Aorta (tissue), 5 donors: ENCODE data around the gene WDR35. TPM values are rescaled to one million over a fixed set of nuclear protein-coding genes. Genes with fewer than 3 reads are reported as not detected.

Experiments used
- ATAC-seq: fragments of 200-7000 bp; cut with Tn5 transposase; one replicate; pipeline ENCODE4 v1.9.1; 2022; ENCODE audit warnings: moderate library complexity; ENCODE audit not compliant: low FRiP score
- DNase-seq, 2 donors: peaks; one replicate each; pipeline ENCODE4 v3.0.0-alpha.2; 2020
- H3K27ac ChIP-seq, 2 donors: one replicate each; pipeline ENCODE4 v1.5.1; 2013; ENCODE audit warnings: low read length in 2 of 2, mild to moderate bottlenecking in 2 of 2, moderate library complexity in 2 of 2, control low read depth in 1 of 2, inconsistent platforms in 1 of 2, low read depth in 1 of 2
- H3K27me3 ChIP-seq, 2 donors: one replicate each; pipeline ENCODE4 v1.6.1; 2013; ENCODE audit warnings: control low read depth in 1 of 2, low read length in 1 of 2, mild to moderate bottlenecking in 1 of 2, moderate library complexity in 1 of 2; ENCODE audit not compliant: insufficient read depth in 2 of 2, control insufficient read depth in 1 of 2
- H3K36me3 ChIP-seq, 2 donors: one replicate each; pipeline ENCODE4 v1.6.1; 2013; ENCODE audit warnings: control low read depth in 1 of 2, low read length in 1 of 2, mild to moderate bottlenecking in 1 of 2; ENCODE audit not compliant: insufficient read depth in 2 of 2, control insufficient read depth in 1 of 2
- H3K4me1 ChIP-seq, 2 donors: one replicate each; pipeline ENCODE4 v1.6.1; 2013; ENCODE audit warnings: low read length in 2 of 2, control low read depth in 1 of 2, mild to moderate bottlenecking in 1 of 2, moderate library complexity in 1 of 2; ENCODE audit not compliant: insufficient read depth in 2 of 2, control insufficient read depth in 1 of 2
- H3K4me3 ChIP-seq, 2 donors: one replicate each; pipeline ENCODE4 v1.5.1; 2013; ENCODE audit warnings: low read length in 2 of 2, control low read depth in 1 of 2, mild to moderate bottlenecking in 1 of 2
- H3K9me3 ChIP-seq: one replicate; pipeline ENCODE4 v1.6.1; 2013; ENCODE audit warnings: mild to moderate bottlenecking, low read length; ENCODE audit not compliant: control insufficient read depth
- WGBS, 2 donors: extraction: QIAGEN DNeasy Blood & Tissue Kit; methylation state at CpG; one replicate each; pipeline ENCODE4 v1.1.7; 2013; 5-methylcytosine and 5-hydroxymethylcytosine counted together
- intact Hi-C, 2 donors: fragments of 100-400 bp; cut with DNase I; formaldehyde crosslinking; loops; one replicate each; pipeline versions ENCODE4 v1.14.2 to v1.15.0; 2022
- polyA plus RNA-seq, 2 donors: library from polyadenylated mRNA; stranded (reverse); fragments of 200-250 nt; gene quantifications; one replicate each; pipeline ENCODE4 v1.2.3, GENCODE V29; 2013
- total RNA-seq, 2 donors: library from RNA; stranded (reverse); fragmentation: NEBNext Ultra II Directional; extraction: Animal tissue kit (Norgen Biotek cat#: 25700); gene quantifications; one replicate each; pipeline ENCODE4 v1.2.1, GENCODE V29; 2021
- donor health status: healthy with polysubstance abuse.
- donor health status: Bipolar disorder and iron deficiency.
- donor health status: DM: no; HTN: no; CAD: no.
- donor health status: DM: no; HTN: no; CAD: no.
- donor health status: DM: yes; HTN: yes; CAD: no.

The WDR35 gene
- total and polyA plus RNA-seq, 4 donors = 1.9 to 9.8 (median 6.7) TPM

DNA sequence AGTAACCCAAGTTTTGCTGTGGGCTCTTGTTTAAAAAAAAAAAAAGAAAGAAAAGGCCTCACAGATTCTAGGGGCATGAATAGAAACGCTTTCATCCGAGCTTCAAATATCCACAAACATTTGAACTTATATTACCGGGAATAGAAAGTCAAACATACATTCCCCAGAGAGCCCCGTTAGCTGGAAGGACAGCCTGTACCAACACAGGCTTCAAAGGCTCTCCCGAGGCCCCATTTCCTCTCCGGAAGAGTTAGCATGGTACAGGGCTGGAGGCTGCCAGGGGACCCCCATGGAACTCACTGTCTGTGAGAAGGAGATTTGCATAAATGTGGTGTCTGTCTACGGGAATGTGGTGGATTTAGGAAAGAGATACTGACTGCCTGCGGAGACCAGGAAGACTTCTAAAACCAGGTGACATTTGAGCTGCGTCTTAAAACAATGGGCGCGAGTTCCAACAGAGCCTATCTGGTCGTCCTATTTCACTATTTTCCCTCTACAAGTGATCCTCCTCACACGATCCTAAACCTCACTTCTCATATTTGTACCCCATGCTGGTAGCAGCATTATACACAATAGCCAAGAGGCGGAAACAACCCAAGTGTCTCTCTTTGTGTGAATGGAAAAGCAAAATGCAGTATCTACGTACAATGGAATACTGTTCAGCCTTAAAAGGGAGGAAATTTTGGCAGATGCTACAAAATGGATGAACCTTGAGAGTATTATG is 23.4 kb upstream of the WDR35 start:
- DNase-seq = no peak
- no peaks in the 10 kb centered on the region for H3K4me1 ChIP-seq
- no peaks in the 10 kb centered on the region for H3K27me3 ChIP-seq
- H3K36me3 ChIP-seq = no peaks in the 10 kb centered on the region
- H3K4me3 ChIP-seq = peak overlapping the region; percentile 15 to 56
- intact Hi-C loops = loop anchor here in 1 of 2 donors (2.0 kb wide), 1 partner anchor 22 kb away; the partner anchor contains the start of gene WDR35
- 59% methylated on average over 15 of the region's 15 CpGs for WGBS, 2 donors
- no peak for ATAC-seq
- H3K27ac ChIP-seq = peak overlapping the region in 1 of 2 donors; percentile 25
- no peaks in the 10 kb centered on the region for H3K9me3 ChIP-seq

DNA sequence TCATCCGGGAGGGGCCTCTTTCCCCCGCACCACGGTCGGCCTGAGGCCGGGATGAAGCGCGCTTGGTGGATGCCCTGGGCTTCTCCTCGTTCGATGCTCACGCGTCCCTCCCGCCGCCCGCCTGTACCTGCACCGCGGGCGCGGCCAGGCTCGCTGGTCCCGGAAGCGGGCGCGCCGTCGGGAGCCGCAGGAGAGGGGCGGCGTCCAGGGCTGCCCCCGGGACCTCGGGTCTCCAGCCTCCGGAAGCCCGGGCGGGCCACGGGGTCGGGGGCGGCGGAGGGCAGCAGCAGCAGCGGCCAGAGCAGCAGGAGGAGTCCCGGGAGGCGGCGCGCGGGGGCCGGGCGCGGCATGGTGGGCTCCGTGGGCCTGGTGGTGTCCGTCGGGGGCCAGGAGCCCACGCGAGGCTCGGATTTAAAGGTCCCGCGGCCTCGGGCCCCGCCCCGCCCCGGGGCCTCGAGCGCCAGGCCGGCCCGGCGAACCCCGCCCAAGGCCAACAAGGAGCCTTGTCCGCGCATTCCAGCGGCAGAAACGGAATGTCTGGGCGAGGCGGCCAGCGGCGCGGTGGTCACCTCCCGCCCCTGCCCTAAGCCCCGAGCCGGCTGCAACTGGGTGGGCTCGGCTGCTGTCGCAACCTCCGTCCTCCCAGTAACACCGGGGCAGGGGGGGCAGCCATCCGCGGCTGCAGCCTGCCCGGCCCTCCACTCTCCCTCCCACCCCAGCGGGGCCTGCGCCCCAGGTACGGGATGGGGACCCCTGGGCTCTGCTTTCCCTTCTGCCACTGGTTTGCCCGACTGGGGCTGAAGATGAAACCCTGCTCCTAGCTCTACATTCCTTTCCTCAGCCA is 22.6 kb upstream of the WDR35 start, which contains the start of gene MATN3:
Gene MATN3, minus strand, starts transcription at position 387 of the 844 bp plus-strand sequence. Its CDS starts 37 bp downstream, at position 350.
- intact Hi-C loops = loop anchor here in 1 of 2 donors (2.0 kb wide), 1 partner anchor 22 kb away; the partner anchor contains the start of gene WDR35
- H3K27ac ChIP-seq = peak within 1 kb of the TSS in 1 of 2 donors; percentile 25
- DNase-seq = peak; percentile 56 to 80
- H3K4me1 ChIP-seq = no peaks in the 10 kb centered on the region
- 1 to 2% methylated on average over 67 to 87 of the region's 87 CpGs for WGBS, 2 donors
- no peaks in the 10 kb centered on the region for H3K27me3 ChIP-seq
- no peaks in the 10 kb centered on the region for H3K9me3 ChIP-seq
- H3K4me3 ChIP-seq = peak within 1 kb of the TSS; percentile 15 to 56
- peak; percentile 73 for ATAC-seq
- H3K36me3 ChIP-seq = no peaks in the 10 kb centered on the region

- no peaks in the 10 kb centered on the region for H3K4me1 ChIP-seq
- H3K4me3 ChIP-seq = peak overlapping the region in 1 of 2 donors; percentile 56
- DNase-seq (no peak), ATAC-seq (no peak)
- intact Hi-C loops = loop anchor here in 1 of 2 donors (2.0 kb wide), 1 partner anchor 21 kb away; the partner anchor contains the start of gene WDR35
- no peaks in the 10 kb centered on the region for H3K36me3 ChIP-seq
- 15 to 26% methylated on average over 4 of the region's 4 CpGs for WGBS, 2 donors
- H3K27ac ChIP-seq = no peak overlapping the region
- H3K9me3 ChIP-seq = no peaks in the 10 kb centered on the region
- H3K27me3 ChIP-seq = no peaks in the 10 kb centered on the region
Measured at GRCh38 chr2:20012032-20012281, 22.1 kb upstream of the WDR35 start.

DNA sequence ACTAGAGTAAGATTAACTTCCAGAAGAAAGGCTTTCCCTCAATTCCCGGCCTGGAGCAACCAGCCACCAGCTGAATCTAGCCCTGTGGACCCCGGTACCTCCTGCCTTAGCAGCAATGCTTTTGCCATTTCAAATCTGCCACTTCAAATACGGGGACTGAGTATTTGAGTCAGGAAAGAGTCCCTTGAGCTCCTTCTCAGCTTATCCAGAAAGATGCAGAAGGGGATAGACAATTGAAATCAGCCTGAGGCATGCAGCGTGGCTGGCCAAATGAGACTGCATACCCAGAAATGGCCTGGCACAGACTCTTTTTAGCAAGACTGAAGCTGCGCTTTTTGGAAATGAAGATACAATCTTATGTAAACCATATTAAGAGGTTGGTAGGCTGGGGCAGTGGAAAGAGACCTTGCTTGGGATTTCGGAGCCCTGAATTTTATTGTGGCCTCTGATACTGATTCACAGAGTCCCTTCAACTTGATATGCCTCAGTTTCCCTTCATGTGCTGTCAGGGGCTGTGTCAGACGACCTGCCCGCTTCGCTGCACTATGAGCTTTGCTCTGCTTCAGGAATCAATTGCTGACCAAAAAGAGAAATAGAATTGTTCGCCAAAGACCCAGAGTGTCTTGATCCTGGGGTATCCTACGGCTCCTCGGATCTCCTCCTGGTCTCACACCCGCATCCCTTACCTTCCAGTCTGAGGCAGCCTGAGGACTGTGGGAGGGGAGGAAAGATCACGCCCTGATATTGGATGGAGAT is 21.5 kb upstream of the WDR35 start:
- Histone ChIP-seq H3K27ac (no peak overlapping the region), H3K9me3 (no peaks in the 10 kb centered on the region), H3K36me3 (no peaks in the 10 kb centered on the region), H3K4me3 (no peak overlapping the region), H3K4me1 (no peaks in the 10 kb centered on the region), H3K27me3 (no peaks in the 10 kb centered on the region)
- intact Hi-C loops = loop anchor here in 1 of 2 donors (2.0 kb wide), 1 partner anchor 21 kb away; the partner anchor contains the start of gene WDR35
- 84 to 91% methylated on average over 14 of the region's 14 CpGs for WGBS, 2 donors
- ATAC-seq (no peak), DNase-seq (no peak)

DNA sequence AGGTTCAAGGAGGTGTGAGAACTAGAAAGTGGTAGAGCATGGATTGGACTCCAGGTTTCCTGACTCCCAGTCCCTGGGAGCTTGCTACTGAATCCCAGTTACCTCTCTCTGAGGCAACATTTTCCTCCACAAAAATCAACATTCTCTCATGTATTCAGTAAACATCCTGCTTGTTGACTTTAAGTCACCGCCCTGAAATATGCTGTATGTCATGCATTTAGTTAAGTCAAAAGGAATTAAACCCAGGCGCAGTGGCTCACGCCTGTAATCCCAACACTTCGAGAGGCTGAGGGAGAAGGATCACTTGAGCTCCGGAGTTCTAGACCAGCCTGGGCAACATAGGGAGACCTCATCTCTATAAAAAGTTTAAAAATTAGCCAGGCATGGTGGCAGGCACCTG is 18.8 kb upstream of the WDR35 start:
- WGBS, 2 donors = 87 to 91% methylated on average over 5 of the region's 5 CpGs
- Histone ChIP-seq H3K27ac (no peak overlapping the region), H3K36me3 (no peaks in the 10 kb centered on the region), H3K4me3 (no peak overlapping the region), H3K4me1 (no peaks in the 10 kb centered on the region), H3K27me3 (no peaks in the 10 kb centered on the region), H3K9me3 (no peaks in the 10 kb centered on the region)
- DNase-seq = no peak
- intact Hi-C loops = no loop called here
- no peak for ATAC-seq

GRCh38 chr2:20005891-20006470 is 16.1 kb upstream of the WDR35 start:
- ATAC-seq (no peak), DNase-seq (no peak)
- Histone ChIP-seq H3K4me1 (no peaks in the 10 kb centered on the region), H3K4me3 (no peak overlapping the region), H3K27me3 (no peaks in the 10 kb centered on the region), H3K27ac (no peak overlapping the region), H3K9me3 (no peaks in the 10 kb centered on the region), H3K36me3 (no peaks in the 10 kb centered on the region)
- 88 to 89% methylated on average over 17 of the region's 17 CpGs for WGBS, 2 donors
- intact Hi-C loops = no loop called here

DNA sequence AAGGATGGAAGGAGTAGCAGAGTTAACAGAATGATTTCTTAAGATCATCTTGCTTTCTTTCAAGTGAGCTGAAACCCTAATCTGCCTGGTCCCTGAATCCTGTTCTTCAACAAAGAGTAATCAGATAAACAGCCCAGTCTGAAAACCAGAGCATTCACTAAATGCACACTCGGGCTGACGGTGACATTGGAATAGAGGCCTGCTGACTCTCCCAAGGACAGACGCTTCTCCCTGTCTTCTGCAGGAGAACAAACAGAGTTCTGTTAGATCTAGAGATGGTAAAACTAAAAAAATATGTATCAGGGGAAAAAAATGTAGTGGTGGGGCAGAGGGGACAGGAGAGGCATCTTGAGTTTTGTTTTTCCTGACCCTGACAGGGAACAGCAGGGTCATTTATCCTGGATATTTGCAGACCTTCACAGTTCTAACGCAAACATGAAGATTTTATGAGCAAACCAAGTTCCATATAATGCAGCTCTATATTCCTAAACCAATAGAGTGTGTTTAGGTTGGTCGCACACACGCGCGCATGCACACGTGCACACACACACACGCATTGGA is 15.2 kb upstream of the WDR35 start:
- ATAC-seq = no peak
- no peaks in the 10 kb centered on the region for H3K36me3 ChIP-seq

DNA sequence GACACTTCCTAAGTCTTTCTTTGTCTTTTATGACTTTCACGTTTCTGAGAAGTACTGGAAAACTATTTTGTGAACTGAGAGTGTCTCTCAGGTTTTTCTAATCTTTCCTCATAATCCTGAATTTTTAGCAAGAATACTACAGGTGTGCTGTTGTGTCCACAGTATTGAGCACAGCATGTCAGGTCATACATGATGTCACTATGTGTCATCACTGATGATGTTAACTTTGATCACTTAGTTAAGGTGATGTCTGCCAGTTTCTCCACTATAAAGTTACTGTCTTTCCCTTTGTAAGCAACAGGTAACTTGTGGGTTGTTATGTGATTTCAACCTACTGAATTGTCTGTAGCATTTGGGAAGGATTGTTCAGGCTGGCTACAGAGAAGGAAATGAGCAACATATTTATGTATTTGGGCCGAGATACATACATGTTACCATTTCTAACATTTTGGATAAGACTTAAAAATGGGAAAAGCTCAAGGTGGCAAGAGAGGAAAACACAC is 11.5 kb upstream of the WDR35 start:
- Histone ChIP-seq H3K27me3 (no peaks in the 10 kb centered on the region), H3K9me3 (no peaks in the 10 kb centered on the region), H3K36me3 (no peaks in the 10 kb centered on the region), H3K27ac (no peak overlapping the region), H3K4me3 (no peak overlapping the region), H3K4me1 (no peaks in the 10 kb centered on the region)
- DNase-seq (no peak), ATAC-seq (no peak)
- WGBS, 2 donors = 83 to 88% methylated on average over 2 of the region's 2 CpGs
- intact Hi-C loops = no loop called here

More for the DNA sequence above, 15.2 kb upstream of the WDR35 start:
- WGBS, 2 donors = 85 to 96% methylated on average over 10 of the region's 10 CpGs
- intact Hi-C loops = no loop called here
- Histone ChIP-seq H3K4me3 (no peak overlapping the region), H3K27me3 (no peaks in the 10 kb centered on the region), H3K4me1 (no peaks in the 10 kb centered on the region), H3K9me3 (no peaks in the 10 kb centered on the region), H3K27ac (no peak overlapping the region)
- no peak for DNase-seq
